Measurements from ENCODE around the gene RGS12. TPM values are rescaled to one million over a fixed set of nuclear protein-coding genes. Genes with fewer than 3 reads are reported as not detected.
A peak's percentile ranks its signal among the peaks of the same experiment; 100 is the strongest.

The RGS12 gene
- total RNA-seq, 1 experiment from 2014 or later: 53.9 TPM

DNA sequence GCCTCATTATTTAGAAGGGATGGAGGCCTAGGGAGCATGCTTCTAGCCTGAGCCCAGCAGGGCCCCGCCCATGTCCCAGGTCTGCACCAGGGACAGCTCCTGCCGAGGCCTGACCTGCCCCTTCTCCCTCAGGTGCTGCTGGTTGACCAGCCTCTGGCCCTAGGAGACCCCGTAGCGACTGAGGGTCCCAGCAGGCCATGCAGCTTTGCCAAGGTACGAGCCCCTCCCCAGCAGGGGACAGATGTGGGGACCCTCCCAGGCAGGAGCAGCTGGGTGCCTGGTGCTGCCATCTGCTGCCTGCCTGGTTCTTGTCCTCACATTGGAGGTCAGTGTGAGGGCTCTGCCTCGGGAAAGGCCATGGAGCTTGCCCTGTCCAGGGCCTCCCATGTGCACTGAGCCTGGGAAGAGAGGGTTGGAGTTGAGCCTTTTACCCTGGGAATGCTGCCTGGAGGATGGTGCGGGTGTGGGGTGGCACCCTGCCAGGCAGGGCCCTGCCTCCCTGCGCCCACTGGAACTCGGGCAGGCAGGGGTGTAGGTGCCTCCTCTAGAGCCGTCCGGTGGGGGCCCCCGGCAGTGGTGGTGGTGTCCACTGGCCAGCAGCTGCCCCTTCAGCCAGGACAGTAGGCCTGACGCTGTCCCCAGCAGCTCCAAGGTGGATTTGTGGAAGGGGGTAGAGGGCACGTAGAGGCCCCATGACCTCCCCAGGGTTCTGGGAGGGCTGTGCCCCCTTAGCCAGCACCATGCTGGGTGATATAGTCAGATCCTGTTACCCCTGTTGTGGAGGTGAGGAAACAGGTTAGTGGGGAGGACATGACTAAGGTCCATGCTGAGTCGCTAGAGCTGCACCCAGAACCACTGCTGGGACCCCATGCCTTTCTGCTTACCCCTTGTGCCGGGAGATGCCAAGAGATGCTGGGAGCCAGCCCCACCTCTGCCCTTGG, 46.1 kb upstream of the RGS12 start:
- CTCF ChIA-PET: no interaction called here
- H3K4me1 ChIP-seq (ENCODE audit: insufficient read depth, low read length, poor library complexity, severe bottlenecking): peaks cover 6% of the 10 kb centered on the region
- no TSS peak for BruUV-seq (replicated peaks)
- intact Hi-C loops (cut with micrococcal nuclease; ENCODE audit: unreplicated experiment): no loop called here
- no peaks in the 10 kb centered on the region for H3K36me3 ChIP-seq (ENCODE audit: insufficient read depth, low read length, poor library complexity, severe bottlenecking)
- no peaks in the 10 kb centered on the region for H3K9me3 ChIP-seq (ENCODE audit: low read depth, low read length, poor library complexity, severe bottlenecking)
- POLR2A ChIA-PET (ENCODE audit: low non-redundant PET): no interaction called here
- H3K27ac ChIP-seq (ENCODE audit: low read depth, low read length, poor library complexity, severe bottlenecking): no peak overlapping the region
- DNase-seq (ENCODE audit: low spot score): no peak
- no peak overlapping the region for H3K4me3 ChIP-seq (ENCODE audit: low read depth, low read length, poor library complexity, severe bottlenecking)
- no peaks in the 10 kb centered on the region for H3K27me3 ChIP-seq (replicated peaks; ENCODE audit: insufficient read depth, low read depth, low read length, poor library complexity)
- no peak for TF ChIP-seq EZH2 (IDR thresholded peaks at IDR 0.05; ENCODE audit: borderline replicate concordance, low read depth, low read length, poor library complexity, severe bottlenecking)
- TF ChIP-seq, protein P1, sequence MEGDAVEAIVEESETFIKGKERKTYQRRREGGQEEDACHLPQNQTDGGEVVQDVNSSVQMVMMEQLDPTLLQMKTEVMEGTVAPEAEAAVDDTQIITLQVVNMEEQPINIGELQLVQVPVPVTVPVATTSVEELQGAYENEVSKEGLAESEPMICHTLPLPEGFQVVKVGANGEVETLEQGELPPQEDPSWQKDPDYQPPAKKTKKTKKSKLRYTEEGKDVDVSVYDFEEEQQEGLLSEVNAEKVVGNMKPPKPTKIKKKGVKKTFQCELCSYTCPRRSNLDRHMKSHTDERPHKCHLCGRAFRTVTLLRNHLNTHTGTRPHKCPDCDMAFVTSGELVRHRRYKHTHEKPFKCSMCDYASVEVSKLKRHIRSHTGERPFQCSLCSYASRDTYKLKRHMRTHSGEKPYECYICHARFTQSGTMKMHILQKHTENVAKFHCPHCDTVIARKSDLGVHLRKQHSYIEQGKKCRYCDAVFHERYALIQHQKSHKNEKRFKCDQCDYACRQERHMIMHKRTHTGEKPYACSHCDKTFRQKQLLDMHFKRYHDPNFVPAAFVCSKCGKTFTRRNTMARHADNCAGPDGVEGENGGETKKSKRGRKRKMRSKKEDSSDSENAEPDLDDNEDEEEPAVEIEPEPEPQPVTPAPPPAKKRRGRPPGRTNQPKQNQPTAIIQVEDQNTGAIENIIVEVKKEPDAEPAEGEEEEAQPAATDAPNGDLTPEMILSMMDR (conservative IDR thresholded peaks at IDR 0.05; ENCODE audit: low read depth, low read length): 0 out of 2 replicates have a peak, but pooled peaks have one; percentile 10

DNA sequence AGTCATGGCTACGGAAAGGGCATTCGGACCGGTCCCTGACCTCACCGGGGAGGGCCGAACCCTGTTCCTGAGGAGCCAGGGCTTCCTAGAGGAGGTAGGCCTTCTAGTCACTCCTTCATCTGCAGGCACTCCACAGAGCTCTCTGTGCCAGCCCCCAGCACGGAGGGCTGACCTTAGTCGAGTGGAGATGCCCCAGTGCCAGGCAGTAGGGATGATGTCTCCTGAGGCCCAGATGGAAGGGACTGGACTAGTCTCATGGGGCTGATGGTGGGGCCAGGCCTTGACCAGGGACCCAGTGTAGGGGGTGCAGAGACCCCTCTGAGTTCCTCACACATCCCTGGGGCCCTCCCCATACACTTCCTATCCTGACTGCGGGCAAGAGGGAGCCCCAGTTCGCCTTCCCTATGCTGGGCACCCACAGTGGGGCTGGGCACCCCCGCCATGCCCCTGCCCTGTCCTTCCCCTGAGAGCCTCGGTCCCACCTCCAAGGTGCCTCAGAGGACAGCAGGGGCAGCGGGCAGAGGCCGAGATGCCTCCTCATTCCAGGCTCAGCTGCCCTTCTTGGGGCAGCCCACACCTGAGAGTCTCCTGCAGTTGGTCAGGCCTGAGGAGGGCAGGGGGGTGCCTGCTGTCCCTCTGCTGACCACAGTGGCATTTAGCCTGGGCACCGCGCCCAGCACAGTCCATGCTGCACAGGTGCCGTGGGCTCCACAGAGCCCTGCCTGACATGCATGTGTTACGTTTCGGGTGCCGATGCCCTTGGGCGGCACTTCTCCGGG, 45.2 kb upstream of the RGS12 start:
- ChIA-PET POLR2A (ENCODE audit: low non-redundant PET) (no interaction called here), CTCF (no interaction called here)
- DNase-seq (ENCODE audit: low spot score): no peak
- TF ChIP-seq, protein P1 (conservative IDR thresholded peaks at IDR 0.05; ENCODE audit: low read depth, low read length): no peak
- TF ChIP-seq EZH2 (IDR thresholded peaks at IDR 0.05; ENCODE audit: borderline replicate concordance, low read depth, low read length, poor library complexity, severe bottlenecking): no peak
- peaks cover 6% of the 10 kb centered on the region for H3K4me1 ChIP-seq (ENCODE audit: insufficient read depth, low read length, poor library complexity, severe bottlenecking)
- BruUV-seq (replicated peaks): no TSS peak
- H3K9me3 ChIP-seq (ENCODE audit: low read depth, low read length, poor library complexity, severe bottlenecking): no peaks in the 10 kb centered on the region
- H3K27ac ChIP-seq (ENCODE audit: low read depth, low read length, poor library complexity, severe bottlenecking): no peak overlapping the region
- H3K4me3 ChIP-seq (ENCODE audit: low read depth, low read length, poor library complexity, severe bottlenecking): no peak overlapping the region
- H3K36me3 ChIP-seq (ENCODE audit: insufficient read depth, low read length, poor library complexity, severe bottlenecking): no peaks in the 10 kb centered on the region
- no peaks in the 10 kb centered on the region for H3K27me3 ChIP-seq (replicated peaks; ENCODE audit: insufficient read depth, low read depth, low read length, poor library complexity)
- intact Hi-C loops (cut with micrococcal nuclease; ENCODE audit: unreplicated experiment): no loop called here

DNA sequence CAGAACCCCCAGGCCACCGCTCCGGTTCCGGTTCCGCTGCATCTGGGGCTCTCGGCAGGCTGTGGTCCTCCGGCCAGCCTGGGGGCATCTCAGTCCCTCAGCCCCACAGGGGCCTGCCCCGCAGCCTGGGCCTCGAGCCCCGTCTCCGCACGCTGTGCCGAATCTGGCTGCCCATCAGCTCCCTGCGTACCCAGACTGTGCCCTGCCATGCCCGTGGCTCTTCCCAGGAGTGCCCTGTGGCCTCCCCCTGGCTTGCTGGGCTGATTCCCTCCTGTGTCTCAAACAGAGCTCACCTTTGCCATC, 44.7 kb upstream of the RGS12 start:
- peaks cover 6% of the 10 kb centered on the region for H3K4me1 ChIP-seq (ENCODE audit: insufficient read depth, low read length, poor library complexity, severe bottlenecking)
- no peaks in the 10 kb centered on the region for H3K9me3 ChIP-seq (ENCODE audit: low read depth, low read length, poor library complexity, severe bottlenecking)
- no TSS peak for BruUV-seq (replicated peaks)
- no peak overlapping the region for H3K4me3 ChIP-seq (ENCODE audit: low read depth, low read length, poor library complexity, severe bottlenecking)
- intact Hi-C loops (cut with micrococcal nuclease; ENCODE audit: unreplicated experiment): no loop called here
- TF ChIP-seq EZH2 (IDR thresholded peaks at IDR 0.05; ENCODE audit: borderline replicate concordance, low read depth, low read length, poor library complexity, severe bottlenecking): no peak
- TF ChIP-seq, protein P1 (conservative IDR thresholded peaks at IDR 0.05; ENCODE audit: low read depth, low read length): no peak
- CTCF ChIA-PET: no interaction called here
- H3K27ac ChIP-seq (ENCODE audit: low read depth, low read length, poor library complexity, severe bottlenecking): no peak overlapping the region
- no peaks in the 10 kb centered on the region for H3K27me3 ChIP-seq (replicated peaks; ENCODE audit: insufficient read depth, low read depth, low read length, poor library complexity)
- no peak for DNase-seq (ENCODE audit: low spot score)
- no peaks in the 10 kb centered on the region for H3K36me3 ChIP-seq (ENCODE audit: insufficient read depth, low read length, poor library complexity, severe bottlenecking)
- POLR2A ChIA-PET (ENCODE audit: low non-redundant PET): no interaction called here

Measured in A673 (cell line).